DOHH2 (cell line): ENCODE data around the gene TCERG1L.

ENCODE experiments used
- EZH2phosphoT487 ChIP-seq: fragments of 200-600 bp; sonication (generic); IDR thresholded peaks from 2 replicates; pipeline ENCODE4 v1.6.1; 2017; ENCODE audit warnings: borderline replicate concordance, mild to moderate bottlenecking, antibody characterized with exemption, low read length, moderate library complexity, mixed read lengths
- TF ChIP-seq, protein P1 (sequence below): fragments of 200-600 bp; sonication (generic); IDR thresholded peaks from one replicate; pipeline ENCODE4 v1.5.1; 2014; ENCODE audit warnings: antibody characterized with exemption, mild to moderate bottlenecking, low read depth, low read length; ENCODE audit not compliant: poor library complexity, severe bottlenecking

DNA sequence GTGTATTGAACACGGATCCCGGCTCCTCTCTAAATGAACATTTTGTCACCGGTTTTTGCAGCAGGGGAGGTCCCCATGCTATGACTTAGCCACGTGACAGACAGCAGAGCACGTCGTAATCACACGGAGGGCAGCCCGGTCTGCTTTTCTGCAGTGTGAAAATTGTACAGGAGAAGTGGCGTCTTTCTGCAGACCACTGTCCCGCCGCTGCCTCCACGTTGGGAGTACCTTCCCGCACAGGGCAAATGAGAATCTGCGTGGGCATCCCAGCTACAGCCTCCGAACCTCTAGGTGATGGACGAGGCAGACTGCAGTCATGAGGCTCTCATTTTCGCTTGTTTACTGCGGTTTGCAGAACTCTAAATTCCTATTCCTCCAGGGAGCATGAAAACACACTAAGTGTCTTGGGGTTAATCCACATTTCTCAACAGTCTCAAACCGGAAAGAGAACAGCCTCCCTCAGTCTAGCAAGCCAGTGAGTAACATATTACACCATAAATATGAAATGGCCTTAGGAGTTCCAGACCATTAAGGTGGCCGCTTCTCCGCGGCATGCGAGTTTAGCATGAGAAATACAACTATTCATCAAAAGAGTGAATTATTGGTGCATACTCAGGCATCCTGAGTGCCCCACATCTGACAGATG, 89.8 kb downstream of the TCERG1L start:
- TF ChIP-seq, protein P1, sequence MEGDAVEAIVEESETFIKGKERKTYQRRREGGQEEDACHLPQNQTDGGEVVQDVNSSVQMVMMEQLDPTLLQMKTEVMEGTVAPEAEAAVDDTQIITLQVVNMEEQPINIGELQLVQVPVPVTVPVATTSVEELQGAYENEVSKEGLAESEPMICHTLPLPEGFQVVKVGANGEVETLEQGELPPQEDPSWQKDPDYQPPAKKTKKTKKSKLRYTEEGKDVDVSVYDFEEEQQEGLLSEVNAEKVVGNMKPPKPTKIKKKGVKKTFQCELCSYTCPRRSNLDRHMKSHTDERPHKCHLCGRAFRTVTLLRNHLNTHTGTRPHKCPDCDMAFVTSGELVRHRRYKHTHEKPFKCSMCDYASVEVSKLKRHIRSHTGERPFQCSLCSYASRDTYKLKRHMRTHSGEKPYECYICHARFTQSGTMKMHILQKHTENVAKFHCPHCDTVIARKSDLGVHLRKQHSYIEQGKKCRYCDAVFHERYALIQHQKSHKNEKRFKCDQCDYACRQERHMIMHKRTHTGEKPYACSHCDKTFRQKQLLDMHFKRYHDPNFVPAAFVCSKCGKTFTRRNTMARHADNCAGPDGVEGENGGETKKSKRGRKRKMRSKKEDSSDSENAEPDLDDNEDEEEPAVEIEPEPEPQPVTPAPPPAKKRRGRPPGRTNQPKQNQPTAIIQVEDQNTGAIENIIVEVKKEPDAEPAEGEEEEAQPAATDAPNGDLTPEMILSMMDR: no peak
- no peak for TF ChIP-seq EZH2phosphoT487
